ENCODE results near the gene TACO1. TPM values are rescaled to one million over a fixed set of nuclear protein-coding genes. Genes with fewer than 3 reads are reported as not detected.

Gene TACO1
- total and polyA plus RNA-seq, 2 experiments from 2014 or later = 15.4 to 19.9 TPM

- Mint-ChIP-seq H3K9me3 (no peaks in the 10 kb centered on the region), H3K4me3 (no peak overlapping the region), H3K36me3 (ENCODE audit: low read depth) (peaks cover under 1% of the 10 kb centered on the region; the same call in 1 of the 3 replicates), H3K27me3 (ENCODE audit: insufficient read depth, low read depth, poor library complexity) (peaks cover 1% of the 10 kb centered on the region), H3K27ac (no peak overlapping the region), H3K4me1 (no peaks in the 10 kb centered on the region; the same call in 2 of the 3 replicates)
- no peaks in the 10 kb centered on the region for H3K79me2 ChIP-seq (replicated peaks; ENCODE audit: insufficient read depth)
- no peaks in the 10 kb centered on the region for H3K27me3 ChIP-seq (ENCODE audit: insufficient read depth)
- no peak overlapping the region for H2AFZ ChIP-seq
- no peak for DNase-seq (ENCODE audit: low spot score)
- H3K36me3 ChIP-seq (ENCODE audit: insufficient read depth) = no peaks in the 10 kb centered on the region
- H3K27ac ChIP-seq (ENCODE audit: low read depth) = no peak overlapping the region
- no peak for TF ChIP-seq ZNF462 (CRISPR knock-in tag; IDR thresholded peaks at IDR 0.05)
- no peak for TF ChIP-seq ZNF114 (CRISPR knock-in tag; IDR thresholded peaks at IDR 0.05)
- no peak for TF ChIP-seq EZH2phosphoT487 (IDR thresholded peaks at IDR 0.05; ENCODE audit: unreplicated experiment)
- no peak for TF ChIP-seq STAT1 (IDR thresholded peaks at IDR 0.05; ENCODE audit: unreplicated experiment)
- no peak for TF ChIP-seq EZH2 (IDR thresholded peaks at IDR 0.05; ENCODE audit: low read depth, unreplicated experiment)
- H3K4me2 ChIP-seq = no peak overlapping the region
- 0 out of 2 replicates have a peak, but pooled peaks cover under 1% of the 10 kb centered on the region for H3K4me1 ChIP-seq (ENCODE audit: insufficient read depth)
- H4K20me1 ChIP-seq (replicated peaks; ENCODE audit: insufficient read depth) = 0 out of 2 replicates have a peak, but pooled peaks cover 2% of the 10 kb centered on the region
- no peak overlapping the region for H3K4me3 ChIP-seq
- H3F3A ChIP-seq (replicated peaks; ENCODE audit: low read depth) = no peaks in the 10 kb centered on the region
- ATAC-seq = no peak
- no peaks in the 10 kb centered on the region for H3K9me2 ChIP-seq (ENCODE audit: insufficient read depth)
Measured at GRCh38 chr17:63641692-63642448, 41.2 kb downstream of the TACO1 start.

Measured in GM23338 (cell line).